H1 (cell line): ENCODE results near the gene SYT2. TPM values are rescaled to one million over a fixed set of nuclear protein-coding genes. Genes with fewer than 3 reads are reported as not detected.
A peak's percentile ranks its signal among the peaks of the same experiment; 100 is the strongest.

Experiments
- CTCF ChIA-PET: fragments of 300-600 bp; sonication (Branson Sonifier 250); formaldehyde crosslinking; loops from one replicate; lab custom pipeline; 2021; ENCODE audit not compliant: partially characterized antibody; lab: Charles Lee
- POLR2A ChIA-PET: fragments of 300-600 bp; sonication (Branson Sonifier 250); formaldehyde crosslinking; loops from one replicate; lab custom pipeline; 2021; ENCODE audit warnings: inconsistent platforms; ENCODE audit not compliant: partially characterized antibody; lab: Charles Lee
- DNase-seq, 2 experiments: peaks; one replicate each; pipeline versions ENCODE4 v3.0.0 to v3.0.0-alpha.2; 2010 to 2022; ENCODE audit warnings: low spot score in 2 of 2, low read depth in 1 of 2, mixed read lengths in 1 of 2
- FAIRE-seq: peaks from 2 replicates; lab custom pipeline; 2011; peaks lifted over from hg19 to GRCh38; lab: Jason Lieb, UNC
- H2AFZ ChIP-seq: 2 replicates; pipeline ENCODE4 v1.8.1; 2012; ENCODE audit warnings: low read length, inconsistent platforms
- H2AK5ac ChIP-seq: 2 replicates; pipeline ENCODE4 v1.6.1; 2013; ENCODE audit warnings: low read depth, low read length
- H2BK120ac ChIP-seq: replicated peaks from 2 replicates; pipeline ENCODE3; 2013; ENCODE audit warnings: low read depth, low read length, inconsistent platforms
- H2BK12ac ChIP-seq: 2 replicates; pipeline ENCODE4 v1.6.1; 2013; ENCODE audit warnings: low read depth, low read length
- H2BK15ac ChIP-seq: 2 replicates; pipeline ENCODE4 v1.6.1; 2013; ENCODE audit warnings: low read length
- H2BK20ac ChIP-seq: 2 replicates; pipeline ENCODE4 v1.6.1; 2013; ENCODE audit warnings: low read length
- H2BK5ac ChIP-seq: 2 replicates; pipeline ENCODE4 v1.6.1; 2013; ENCODE audit warnings: low read depth, low read length
- H3K14ac ChIP-seq: 2 replicates; pipeline ENCODE4 v1.6.1; 2013; ENCODE audit warnings: inconsistent platforms; ENCODE audit not compliant: insufficient read length
- H3K18ac ChIP-seq: 2 replicates; pipeline ENCODE4 v1.6.1; 2013; ENCODE audit warnings: low read length; ENCODE audit errors: extremely low read depth
- H3K23ac ChIP-seq: 2 replicates; pipeline ENCODE4 v1.6.1; 2013; ENCODE audit warnings: inconsistent platforms; ENCODE audit not compliant: insufficient read length
- H3K23me2 ChIP-seq: 2 replicates; pipeline ENCODE4 v1.6.1; 2013; ENCODE audit warnings: low read depth, low read length
- H3K27ac ChIP-seq: 2 replicates; pipeline ENCODE4 v1.6.1; 2011; ENCODE audit warnings: low read depth, low read length, inconsistent platforms
- H3K27me3 ChIP-seq, 4 experiments: replicated peaks in 1 of 4; 1 replicate in 1 of 4; 2 replicates in 3 of 4; pipeline versions ENCODE4 v1.6.1 to v1.8.1; 2011 to 2013; ENCODE audit warnings: low read length in 3 of 4, mild to moderate bottlenecking in 3 of 4, inconsistent platforms in 2 of 4, mixed read lengths in 2 of 4, moderate library complexity in 1 of 4; ENCODE audit not compliant: control insufficient read depth in 3 of 4, insufficient read depth in 3 of 4; ENCODE audit errors: extremely low read depth in 1 of 4
- H3K36me3 ChIP-seq, 4 experiments: 2 replicates each; pipeline versions ENCODE4 v1.6.1 to v1.8.1; 2011 to 2013; ENCODE audit warnings: mild to moderate bottlenecking in 4 of 4, low read length in 3 of 4, moderate library complexity in 2 of 4, control low read depth in 1 of 4, inconsistent platforms in 1 of 4; ENCODE audit not compliant: insufficient read depth in 4 of 4, control insufficient read depth in 2 of 4
- H3K4ac ChIP-seq: replicated peaks from 2 replicates; pipeline ENCODE3; 2013; ENCODE audit warnings: low read length, low read depth, mixed read lengths, inconsistent platforms; ENCODE audit not compliant: insufficient read length
- H3K4me1 ChIP-seq, 4 experiments: replicated peaks in 1 of 4; 1 replicate in 1 of 4; 2 replicates in 3 of 4; pipeline versions ENCODE4 v1.6.1 to v1.8.1; 2011 to 2013; ENCODE audit warnings: low read length in 3 of 4, inconsistent platforms in 2 of 4, mixed read lengths in 1 of 4; ENCODE audit not compliant: insufficient read depth in 4 of 4, control insufficient read depth in 3 of 4
- H3K4me2 ChIP-seq, 2 experiments: 2 replicates each; pipeline versions ENCODE4 v1.6.1 to v1.8.1; 2011 to 2013; ENCODE audit warnings: low read depth in 2 of 2, low read length in 2 of 2, control low read depth in 1 of 2, inconsistent platforms in 1 of 2, mild to moderate bottlenecking in 1 of 2; ENCODE audit not compliant: insufficient read depth in 1 of 2
- H3K4me3 ChIP-seq, 4 experiments: fragments of 200-600, 300-600 bp in 1 of 4; sonication (generic), shearing (Covaris generic), sonication (Bioruptor Twin) in 1 of 4; 2 replicates each; pipeline versions ENCODE4 v1.5.1 to v1.8.1; 2011 to 2016; ENCODE audit warnings: low read length in 4 of 4, low read depth in 3 of 4, control low read depth in 2 of 4, inconsistent platforms in 2 of 4, mild to moderate bottlenecking in 2 of 4, mixed read lengths in 1 of 4, moderate library complexity in 1 of 4; ENCODE audit not compliant: insufficient read depth in 2 of 4; ENCODE audit errors: extremely low read depth in 1 of 4
- H3K56ac ChIP-seq: replicated peaks from 2 replicates; pipeline ENCODE3; 2013; ENCODE audit warnings: low read depth, mild to moderate bottlenecking, mixed read lengths, low read length, inconsistent platforms; ENCODE audit not compliant: insufficient read length
- H3K79me1 ChIP-seq: 2 replicates; pipeline ENCODE4 v1.6.1; 2013; ENCODE audit warnings: low read depth, low read length, control low read depth
- H3K79me2 ChIP-seq, 2 experiments: 2 replicates each; pipeline versions ENCODE4 v1.6.1 to v1.8.1; 2012 to 2013; ENCODE audit warnings: low read length in 2 of 2, mild to moderate bottlenecking in 2 of 2, inconsistent platforms in 1 of 2; ENCODE audit not compliant: insufficient read depth in 2 of 2, control insufficient read depth in 1 of 2
- H3K9ac ChIP-seq, 4 experiments: replicated peaks in 1 of 4; 1 replicate in 1 of 4; 2 replicates in 3 of 4; pipeline versions ENCODE4 v1.6.1 to v1.8.1; 2011 to 2013; ENCODE audit warnings: low read depth in 3 of 4, low read length in 3 of 4, control low read depth in 2 of 4, mild to moderate bottlenecking in 2 of 4, moderate library complexity in 2 of 4, inconsistent platforms in 1 of 4; ENCODE audit errors: extremely low read depth in 1 of 4
- H3K9me3 ChIP-seq, 2 experiments: 2 replicates each; pipeline versions ENCODE4 v1.6.1 to v1.8.1; 2012 to 2013; ENCODE audit warnings: mild to moderate bottlenecking in 2 of 2, moderate library complexity in 2 of 2, control low read depth in 1 of 2, inconsistent platforms in 1 of 2, low read depth in 1 of 2, low read length in 1 of 2, mixed read lengths in 1 of 2; ENCODE audit not compliant: insufficient read depth in 2 of 2
- H4K20me1 ChIP-seq, 2 experiments: replicated peaks in 1 of 2; 2 replicates each; pipeline versions ENCODE3 to v1.8.1; 2011 to 2013; ENCODE audit warnings: inconsistent platforms in 2 of 2, low read length in 2 of 2, mild to moderate bottlenecking in 1 of 2; ENCODE audit not compliant: insufficient read depth in 2 of 2, control insufficient read depth in 1 of 2
- H4K5ac ChIP-seq: 2 replicates; pipeline ENCODE4 v1.6.1; 2013; ENCODE audit warnings: low read length, low read depth, mixed read lengths, inconsistent platforms; ENCODE audit not compliant: insufficient read length
- H4K8ac ChIP-seq: 2 replicates; pipeline ENCODE4 v1.8.0; 2013; ENCODE audit warnings: mild to moderate bottlenecking, moderate library complexity, low read length, inconsistent platforms; ENCODE audit not compliant: insufficient read depth; ENCODE audit errors: extremely low read depth
- H4K91ac ChIP-seq: replicated peaks from 2 replicates; pipeline ENCODE3; 2013; ENCODE audit warnings: low read length, mixed read lengths, inconsistent platforms; ENCODE audit not compliant: insufficient read length
- MAFK ChIP-seq: IDR thresholded peaks from 2 replicates; pipeline ENCODE4 v1.6.1; 2012; ENCODE audit warnings: low read depth, mild to moderate bottlenecking, improper control_type of control experiment, low read length
- TAF7 ChIP-seq: optimal IDR thresholded peaks from 2 replicates; pipeline ENCODE3; 2011; ENCODE audit warnings: low read depth, mild to moderate bottlenecking, inconsistent platforms, low read length, moderate library complexity, borderline replicate concordance
- ZNF274 ChIP-seq: IDR thresholded peaks from 2 replicates; pipeline ENCODE4 v1.7.0; 2012; ENCODE audit warnings: low read length, borderline replicate concordance; ENCODE audit errors: extremely low read depth
- polyA plus RNA-seq, 7 experiments: library from polyadenylated mRNA; depleted of rRNA in 3 of 7; stranded (reverse) in 5 of 7; unstranded in 2 of 7; fragments of >200 nt in 5 of 7; fragments of 200-250 nt in 2 of 7; gene quantifications; 1 replicate in 5 of 7; 2 replicates in 1 of 7; 4 replicates in 1 of 7; pipeline versions ENCODE4 v1.2.1 to v1.2.3, GENCODE V29; 2011 to 2013; ENCODE audit warnings: missing spikeins in 2 of 7, mixed read lengths in 2 of 7
- total RNA-seq: library from RNA; stranded (reverse); fragmentation: NEBNext Ultra II Directional; extraction: Animal tissue kit (Norgen Biotek cat#: 25700); gene quantifications from 2 replicates; pipeline ENCODE4 v1.2.1, GENCODE V29; 2021

SYT2 gene
- total and polyA plus RNA-seq, 2 of the 8 experiments (the other 6 are each of a cell fraction or from before 2014, with no cell fraction given): 2.8 to 11.0 TPM

DNA sequence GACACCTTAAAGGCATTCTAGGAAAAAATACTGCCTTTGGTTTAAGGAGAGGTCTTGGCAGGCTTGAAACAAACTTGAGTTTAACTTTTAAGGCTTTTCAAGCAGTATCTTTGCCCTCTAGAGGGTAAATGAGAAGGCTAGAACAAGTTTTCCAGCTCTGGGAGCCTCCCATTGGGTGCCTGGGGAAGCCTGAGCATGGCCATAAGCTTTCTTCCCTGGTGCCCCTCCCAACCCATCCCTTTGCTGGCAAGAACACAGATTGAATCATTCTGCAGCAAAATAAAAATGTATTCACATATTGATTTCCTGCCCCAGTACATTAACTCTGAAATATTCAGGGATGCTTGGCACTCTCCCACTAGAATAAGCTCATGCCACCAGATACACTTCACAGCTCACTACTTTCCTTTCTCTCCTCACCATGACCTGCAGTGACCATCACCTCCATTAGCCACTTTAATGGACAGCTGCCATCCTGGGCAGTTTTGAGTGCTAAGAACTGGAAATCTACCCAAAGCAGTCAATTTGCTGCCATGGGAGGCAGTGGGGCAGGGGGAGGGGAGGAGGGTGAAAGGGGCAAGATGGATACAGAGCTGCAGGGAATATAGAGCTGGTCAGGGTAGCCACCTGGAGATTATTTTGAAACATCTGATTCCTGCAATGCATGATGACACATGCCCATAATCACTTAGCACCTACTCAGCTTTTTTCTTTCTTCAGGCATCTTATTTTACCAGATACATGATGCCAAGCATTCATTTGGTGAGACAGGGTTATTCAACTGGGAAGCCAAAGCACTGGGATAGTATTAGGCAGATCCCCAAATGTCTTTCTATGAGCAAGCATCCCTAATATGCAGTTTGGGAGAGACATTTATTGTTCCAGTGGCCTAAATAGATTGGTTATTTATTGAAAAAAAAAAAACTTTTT, 140.6 kb downstream of the SYT2 start:
- peak overlapping the region; percentile 10; the same call in 1 of the 2 replicates for H2BK12ac ChIP-seq
- H3K4ac ChIP-seq: no peak overlapping the region
- FAIRE-seq (no peak), DNase-seq (no peak)
- no peak overlapping the region for H4K91ac ChIP-seq
- H2AK5ac ChIP-seq: no peak overlapping the region
- H3K79me1 ChIP-seq: no peaks in the 10 kb centered on the region
- H3K4me1 ChIP-seq: peaks cover 4 to 25% (median 15%) of the 10 kb centered on the region in 4 experiments; a peak in 6 of 7 replicates
- no peak overlapping the region for H2AFZ ChIP-seq
- no peak overlapping the region for H2BK15ac ChIP-seq
- H3K27ac ChIP-seq: no peak overlapping the region
- ChIA-PET POLR2A (interaction anchor here (1.3 kb wide), 1 partner anchor 10 kb away, joined by 3 read pairs; no protein-coding TSS in a partner anchor), CTCF (interaction anchor here (0.7 to 10.1 kb wide), 18 partner anchors 8 to 150 kb away, joined by 3 to 78 read pairs (median 5); no protein-coding TSS in a partner anchor)
- H3K14ac ChIP-seq: no peak overlapping the region
- no peak overlapping the region for H4K5ac ChIP-seq
- no peak overlapping the region for H3K4me3 ChIP-seq
- H3K23me2 ChIP-seq: no peaks in the 10 kb centered on the region
- TF ChIP-seq ZNF274 (no peak), TAF7 (no peak), MAFK (no peak)
- no peak overlapping the region for H3K9ac ChIP-seq
- H2BK20ac ChIP-seq: no peak overlapping the region; the same call in 1 of the 2 replicates
- H3K18ac ChIP-seq: no peak overlapping the region
- H2BK5ac ChIP-seq: no peak overlapping the region
- no peak overlapping the region for H3K23ac ChIP-seq
- H3K27me3 ChIP-seq: no peaks in the 10 kb centered on the region
- H3K9me3 ChIP-seq: no peaks in the 10 kb centered on the region
- no peak overlapping the region for H4K8ac ChIP-seq
- H3K4me2 ChIP-seq: no peak overlapping the region
- H4K20me1 ChIP-seq: no peaks in the 10 kb centered on the region
- no peak overlapping the region for H3K56ac ChIP-seq
- H3K36me3 ChIP-seq: no peaks in the 10 kb centered on the region
- no peak overlapping the region for H2BK120ac ChIP-seq
- no peaks in the 10 kb centered on the region for H3K79me2 ChIP-seq
